C4-2B (cell line): Measurements from ENCODE around the gene ATOSA.
A peak's percentile ranks its signal among the peaks of the same experiment; 100 is the strongest.

Experiments used
- H3K27ac ChIP-seq: fragments of 450-650 bp; 2 replicates; pipeline ENCODE4 v1.5.1; 2017
- ZFX ChIP-seq: fragments of 450-650 bp; IDR thresholded peaks from 2 replicates; pipeline ENCODE4 v1.6.1; 2017
- TF ChIP-seq, protein P1 (sequence below): fragments of 450-650 bp; conservative IDR thresholded peaks from 2 replicates; pipeline ENCODE4 v1.5.1; 2017; ENCODE audit warnings: mild to moderate bottlenecking

Gene ATOSA

DNA sequence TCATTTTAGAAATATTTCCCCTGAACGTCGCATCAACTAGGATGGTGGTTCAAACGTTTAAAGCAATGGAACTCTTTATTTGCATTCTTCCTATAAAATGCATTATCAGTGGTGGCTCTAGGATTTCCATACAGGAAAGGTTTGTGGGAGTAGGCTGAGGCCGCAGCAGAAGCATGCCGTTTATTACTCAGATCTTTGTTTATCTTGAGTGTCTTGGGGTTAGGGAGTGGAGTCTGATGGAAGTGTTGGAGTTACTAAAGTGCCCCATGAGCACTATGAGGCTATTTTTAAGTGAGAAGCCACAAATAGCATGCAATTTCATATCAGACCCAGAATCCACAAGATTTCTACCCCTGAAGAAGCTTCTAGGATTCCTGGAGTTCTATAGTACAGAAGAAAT, 26.2 kb downstream of the ATOSA start:
- H3K27ac ChIP-seq = peak overlapping the region; percentile 81; the same call in 1 of the 2 replicates
- TF ChIP-seq, protein P1, sequence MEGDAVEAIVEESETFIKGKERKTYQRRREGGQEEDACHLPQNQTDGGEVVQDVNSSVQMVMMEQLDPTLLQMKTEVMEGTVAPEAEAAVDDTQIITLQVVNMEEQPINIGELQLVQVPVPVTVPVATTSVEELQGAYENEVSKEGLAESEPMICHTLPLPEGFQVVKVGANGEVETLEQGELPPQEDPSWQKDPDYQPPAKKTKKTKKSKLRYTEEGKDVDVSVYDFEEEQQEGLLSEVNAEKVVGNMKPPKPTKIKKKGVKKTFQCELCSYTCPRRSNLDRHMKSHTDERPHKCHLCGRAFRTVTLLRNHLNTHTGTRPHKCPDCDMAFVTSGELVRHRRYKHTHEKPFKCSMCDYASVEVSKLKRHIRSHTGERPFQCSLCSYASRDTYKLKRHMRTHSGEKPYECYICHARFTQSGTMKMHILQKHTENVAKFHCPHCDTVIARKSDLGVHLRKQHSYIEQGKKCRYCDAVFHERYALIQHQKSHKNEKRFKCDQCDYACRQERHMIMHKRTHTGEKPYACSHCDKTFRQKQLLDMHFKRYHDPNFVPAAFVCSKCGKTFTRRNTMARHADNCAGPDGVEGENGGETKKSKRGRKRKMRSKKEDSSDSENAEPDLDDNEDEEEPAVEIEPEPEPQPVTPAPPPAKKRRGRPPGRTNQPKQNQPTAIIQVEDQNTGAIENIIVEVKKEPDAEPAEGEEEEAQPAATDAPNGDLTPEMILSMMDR = no peak
- no peak for TF ChIP-seq ZFX

DNA sequence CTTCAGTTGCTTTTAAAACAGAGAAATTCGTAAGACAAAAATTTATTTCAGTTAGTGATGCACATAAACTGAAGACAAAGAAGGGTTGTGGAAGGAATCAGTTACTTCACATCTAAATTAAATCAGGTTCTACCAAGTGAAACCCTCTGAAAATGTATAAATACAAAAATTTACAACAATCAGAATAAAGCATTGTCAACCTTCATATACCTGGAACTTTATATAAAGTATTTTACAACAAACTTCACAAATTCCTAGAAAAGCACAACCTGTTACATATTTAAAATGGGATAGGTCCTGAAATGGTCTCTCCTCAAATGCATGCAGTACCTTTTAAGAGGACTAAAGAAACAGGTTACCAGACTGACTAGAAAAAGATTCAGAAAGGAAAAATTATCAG, 26.9 kb downstream of the ATOSA start:
- H3K27ac ChIP-seq = peak overlapping the region; percentile 34
- TF ChIP-seq, protein P1 = no peak
- no peak for TF ChIP-seq ZFX

DNA sequence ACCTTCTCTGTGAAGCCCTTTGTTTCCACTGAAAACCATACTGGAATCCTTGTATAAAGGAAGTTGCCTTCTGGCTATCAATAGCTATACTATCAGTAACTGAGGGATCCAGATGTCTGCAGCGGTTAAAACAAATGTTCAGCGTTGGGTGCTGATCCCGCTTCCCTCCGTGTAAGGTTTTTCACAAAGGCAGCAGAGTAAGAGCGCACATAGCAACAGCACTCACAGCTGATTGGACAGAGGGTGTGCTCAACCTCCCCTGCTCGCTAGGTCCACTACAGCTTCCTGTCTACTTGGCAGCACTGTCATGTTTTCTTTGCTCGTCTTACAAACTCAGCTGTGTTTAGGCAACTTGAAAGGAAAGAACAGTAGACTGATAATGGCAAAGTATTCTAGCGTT, 27.3 kb downstream of the ATOSA start:
- H3K27ac ChIP-seq = peak overlapping the region; percentile 34
- TF ChIP-seq ZFX = no peak
- TF ChIP-seq, protein P1 = no peak

GRCh38 chr15:52651114-52651513, 28.1 kb downstream of the ATOSA start:
- H3K27ac ChIP-seq = no peak overlapping the region
- TF ChIP-seq, protein P1 = no peak
- TF ChIP-seq ZFX = no peak

DNA sequence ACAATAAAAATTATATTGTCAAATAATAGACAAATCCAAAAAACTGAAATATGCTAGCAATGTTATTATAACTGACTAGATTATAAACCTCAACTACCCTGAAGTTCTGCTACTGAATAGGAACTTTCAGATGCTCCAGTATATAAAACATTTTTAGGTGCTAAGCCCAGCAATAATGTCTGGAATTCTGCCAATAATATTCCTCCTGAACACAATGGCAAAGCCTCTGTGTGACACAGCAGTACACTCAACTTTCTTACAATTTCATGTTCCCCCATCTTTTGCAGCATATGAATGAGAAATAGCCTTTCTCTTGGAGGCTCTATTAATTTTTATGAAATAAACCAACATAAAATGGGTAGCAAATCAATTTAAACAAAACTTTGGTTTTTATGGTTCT, 29.5 kb downstream of the ATOSA start:
- TF ChIP-seq, protein P1 = no peak
- TF ChIP-seq ZFX = no peak
- no peak overlapping the region for H3K27ac ChIP-seq

DNA sequence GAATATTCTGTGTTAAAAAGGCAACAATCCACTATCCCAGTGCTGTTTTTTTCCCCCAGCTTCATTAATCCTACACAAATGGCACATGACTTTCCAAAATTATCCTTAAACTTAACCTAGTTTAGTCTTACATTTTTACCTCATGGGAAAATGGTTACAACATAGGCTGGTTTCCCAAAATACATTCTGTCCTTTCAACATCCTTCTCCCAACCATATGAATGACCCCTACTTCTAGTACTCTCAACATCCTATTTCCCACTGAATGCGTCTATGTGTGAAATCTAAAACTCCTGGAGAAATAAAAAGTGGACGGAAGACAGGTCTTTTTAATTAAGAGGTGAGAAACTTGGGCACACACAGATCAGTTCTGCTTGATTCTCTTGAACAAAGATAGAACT, 33.3 kb downstream of the ATOSA start:
- TF ChIP-seq, protein P1 = no peak
- TF ChIP-seq ZFX = no peak
- no peak overlapping the region for H3K27ac ChIP-seq

- TF ChIP-seq, protein P1 = no peak
- TF ChIP-seq ZFX = no peak
- H3K27ac ChIP-seq = no peak overlapping the region
Measured at GRCh38 chr15:52642386-52643361, 36.5 kb downstream of the ATOSA start.
